ENCODE measurements around the gene ARPC5L.
"Not testable (repeated sequence)": the region's sequence is repeated elsewhere in the genome, so short reads cannot be mapped to it uniquely, and the experiment has no call there.

ARPC5L gene

DNA sequence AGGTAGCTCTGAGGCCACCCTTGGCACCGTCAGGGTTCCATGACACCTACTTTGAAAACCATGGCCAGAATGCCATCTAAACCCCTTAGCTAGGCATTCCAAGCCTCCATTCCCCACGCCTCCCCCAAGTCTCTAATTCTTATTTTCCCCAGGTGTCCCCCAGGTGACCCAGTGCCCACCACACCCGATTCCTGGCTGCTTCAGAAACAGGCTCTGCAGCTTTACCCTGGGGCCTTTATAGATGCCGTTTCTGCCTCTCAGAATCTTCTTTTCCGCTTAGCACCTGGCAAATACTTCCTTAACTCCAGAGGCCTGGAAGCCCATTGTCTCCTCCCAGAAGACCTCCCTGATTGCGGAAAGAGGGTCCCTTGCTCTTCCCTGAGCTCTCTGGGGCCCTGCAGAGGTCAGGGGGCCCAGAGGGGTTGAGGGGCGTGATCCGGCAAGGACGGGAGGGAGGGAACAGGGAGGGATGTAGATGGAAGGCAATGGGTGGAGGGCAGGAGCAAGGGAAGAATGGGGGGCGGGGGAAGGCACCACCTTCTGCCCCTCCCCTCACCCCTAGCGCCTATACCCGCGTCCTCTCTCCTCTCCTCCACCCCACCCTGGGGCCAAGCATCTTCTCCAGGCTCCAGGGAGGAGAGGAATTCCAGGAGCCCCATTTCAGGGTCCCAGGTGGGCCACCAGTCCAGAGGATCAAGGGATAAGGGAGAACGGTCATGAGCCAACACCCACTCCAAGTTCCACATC is 20.7 kb upstream of the ARPC5L start:
- DNase-seq (ENCODE audit: low read depth): no peak

DNA sequence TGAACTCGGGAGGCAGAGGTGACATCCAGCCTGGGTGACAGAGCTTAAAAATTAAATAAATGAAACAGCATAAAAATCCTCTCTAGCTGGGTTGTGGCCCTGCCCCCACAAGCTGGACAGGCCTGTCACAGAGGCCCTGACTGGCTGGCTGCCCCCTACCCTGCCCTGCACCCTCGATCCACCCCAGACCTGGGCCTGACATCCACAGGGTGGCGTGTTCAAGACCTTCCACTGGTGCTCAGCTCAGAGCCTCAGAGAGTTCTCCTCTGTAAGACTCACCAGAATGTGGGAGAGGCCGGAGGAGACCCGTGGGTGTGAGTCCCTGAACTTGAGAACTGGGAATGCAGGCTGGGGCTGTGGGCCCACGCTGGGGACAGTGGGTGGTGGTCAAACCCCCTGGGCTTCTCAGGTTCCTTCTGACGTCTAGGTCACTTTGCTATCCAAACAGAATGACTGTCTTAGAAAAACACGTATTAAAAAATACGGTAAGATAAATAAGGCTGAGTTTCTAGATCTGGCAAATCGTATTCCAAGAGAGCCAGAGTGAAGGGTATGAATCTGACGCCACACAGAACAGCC is 18.4 kb upstream of the ARPC5L start:
- DNase-seq (ENCODE audit: low read depth): no peak

DNA sequence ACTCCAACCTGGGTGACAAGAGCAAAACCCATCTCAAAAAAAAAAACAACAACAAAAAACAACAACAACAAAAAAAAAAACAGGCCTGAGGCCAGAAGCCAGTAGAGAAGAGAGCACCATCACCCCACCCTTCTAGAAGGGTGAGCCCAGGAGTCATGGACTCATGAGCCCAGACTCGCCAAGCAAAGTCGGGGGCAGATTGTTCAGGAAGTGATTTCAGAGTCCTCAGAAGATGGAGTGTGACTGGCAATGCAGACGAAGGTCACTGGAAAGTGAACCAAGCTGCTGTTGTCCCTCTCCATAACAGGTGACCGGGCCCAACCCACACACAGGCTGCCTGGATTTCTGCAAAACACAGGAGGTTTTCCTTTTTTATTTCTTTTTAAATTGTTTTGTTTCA is 17.6 kb upstream of the ARPC5L start:
- DNase-seq (ENCODE audit: low read depth): no peak

- DNase-seq (ENCODE audit: low read depth): not testable (repeated sequence)
Observed at GRCh38 chr9:124846467-124846866, 15.5 kb upstream of the ARPC5L start.

DNA sequence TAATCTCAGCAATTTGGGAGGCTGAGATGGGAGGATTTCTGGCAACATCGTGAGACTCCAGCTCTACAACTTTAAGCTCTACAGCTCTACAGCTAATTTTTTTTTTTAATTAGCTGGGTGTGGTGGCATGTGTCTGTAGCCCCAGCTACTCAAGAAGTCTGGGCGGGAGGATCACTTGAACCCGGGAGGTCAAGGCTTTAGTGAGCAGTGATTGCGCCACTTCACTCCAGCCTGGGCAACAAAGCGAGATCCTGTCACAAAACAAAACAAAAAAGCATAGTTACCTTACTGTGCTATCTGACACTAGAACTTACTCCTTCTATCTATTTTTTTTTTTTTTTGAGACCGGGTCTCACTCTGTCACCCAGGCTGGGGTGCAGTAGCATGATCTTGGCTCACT is 15.0 kb upstream of the ARPC5L start:
- no peak for DNase-seq (ENCODE audit: low read depth)

DNA sequence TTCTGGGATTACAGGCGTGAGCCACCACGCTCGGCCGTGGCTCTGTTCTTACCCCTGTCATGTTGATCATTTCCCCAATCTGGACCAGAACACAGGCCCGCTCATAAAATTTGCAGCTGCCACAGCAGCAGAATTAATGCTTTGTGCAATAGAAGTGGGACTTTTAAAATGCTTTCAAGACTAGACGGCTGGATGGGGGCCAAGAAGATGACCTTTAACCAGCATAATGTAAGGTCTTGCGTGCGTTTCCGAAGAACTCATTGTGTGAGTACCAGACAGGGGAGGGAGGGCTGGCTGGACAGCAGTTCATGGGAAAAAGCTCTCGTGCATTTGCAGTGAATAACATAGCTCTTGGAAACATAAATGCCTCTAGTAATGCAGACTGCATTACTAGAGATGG is 12.1 kb upstream of the ARPC5L start:
- DNase-seq (ENCODE audit: low read depth): no peak

- no peak for DNase-seq (ENCODE audit: low read depth)
Observed at GRCh38 chr9:124852121-124852828, 9.7 kb upstream of the ARPC5L start.

- peak; percentile 60 for DNase-seq (ENCODE audit: low read depth)
Observed at GRCh38 chr9:124852829-124853531, 8.9 kb upstream of the ARPC5L start, which contains the start of gene WDR38. Gene WDR38 (plus strand): TSS chr9:124853460. CDS start chr9:124853532, 72 bp downstream.

DNA sequence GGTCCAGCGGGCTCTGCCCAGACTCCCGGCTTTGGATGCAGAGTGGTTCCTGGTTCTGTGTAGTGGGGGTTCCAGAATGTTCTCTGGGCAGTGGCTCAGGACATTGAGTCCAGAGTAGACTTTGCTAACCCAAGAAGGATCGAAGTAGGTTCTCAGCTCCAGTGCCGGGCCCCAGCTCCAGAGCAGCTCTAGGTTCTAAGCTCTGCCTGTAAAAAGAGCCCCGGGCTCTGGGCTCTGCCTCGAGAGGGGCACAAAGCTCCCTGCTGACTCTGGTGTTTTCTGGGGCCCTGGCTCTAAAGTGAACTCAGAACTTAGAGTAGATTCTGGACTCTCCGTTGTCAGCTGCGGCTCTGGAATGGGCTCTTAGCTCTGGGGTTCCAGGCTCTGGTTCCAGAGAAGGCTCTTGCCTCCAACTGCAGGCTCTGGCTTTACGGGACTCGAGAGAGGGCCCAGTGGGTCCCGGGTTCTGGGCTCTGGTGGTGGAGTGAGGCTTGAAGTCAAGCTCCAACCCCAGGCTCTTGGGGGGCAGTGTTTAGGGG is 8.3 kb upstream of the ARPC5L start:
- no peak for DNase-seq (ENCODE audit: low read depth)

DNA sequence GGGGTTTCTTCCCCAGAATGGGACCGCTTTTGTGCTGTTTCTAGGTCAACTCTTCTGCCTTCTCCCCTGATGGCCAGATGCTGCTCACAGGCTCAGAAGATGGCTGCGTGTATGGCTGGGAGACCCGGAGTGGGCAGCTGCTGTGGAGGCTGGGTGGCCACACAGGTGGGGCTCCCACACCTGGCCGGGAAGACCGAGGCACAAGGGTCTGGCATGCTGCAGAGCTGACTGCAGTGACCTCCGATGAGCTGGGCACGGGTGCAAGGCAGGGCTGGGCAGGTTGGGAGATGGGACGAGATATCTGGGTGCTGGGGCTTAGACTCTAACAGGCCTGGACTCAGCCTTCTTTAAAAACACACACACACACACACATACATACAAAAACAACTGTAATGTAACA is 7.8 kb upstream of the ARPC5L start:
- DNase-seq (ENCODE audit: low read depth): no peak

- no peak for DNase-seq (ENCODE audit: low read depth)
Observed at GRCh38 chr9:124854822-124855221, 7.1 kb upstream of the ARPC5L start.

GRCh38 chr9:124855566-124855943 is 6.4 kb upstream of the ARPC5L start:
- DNase-seq (ENCODE audit: low read depth): no peak

DNA sequence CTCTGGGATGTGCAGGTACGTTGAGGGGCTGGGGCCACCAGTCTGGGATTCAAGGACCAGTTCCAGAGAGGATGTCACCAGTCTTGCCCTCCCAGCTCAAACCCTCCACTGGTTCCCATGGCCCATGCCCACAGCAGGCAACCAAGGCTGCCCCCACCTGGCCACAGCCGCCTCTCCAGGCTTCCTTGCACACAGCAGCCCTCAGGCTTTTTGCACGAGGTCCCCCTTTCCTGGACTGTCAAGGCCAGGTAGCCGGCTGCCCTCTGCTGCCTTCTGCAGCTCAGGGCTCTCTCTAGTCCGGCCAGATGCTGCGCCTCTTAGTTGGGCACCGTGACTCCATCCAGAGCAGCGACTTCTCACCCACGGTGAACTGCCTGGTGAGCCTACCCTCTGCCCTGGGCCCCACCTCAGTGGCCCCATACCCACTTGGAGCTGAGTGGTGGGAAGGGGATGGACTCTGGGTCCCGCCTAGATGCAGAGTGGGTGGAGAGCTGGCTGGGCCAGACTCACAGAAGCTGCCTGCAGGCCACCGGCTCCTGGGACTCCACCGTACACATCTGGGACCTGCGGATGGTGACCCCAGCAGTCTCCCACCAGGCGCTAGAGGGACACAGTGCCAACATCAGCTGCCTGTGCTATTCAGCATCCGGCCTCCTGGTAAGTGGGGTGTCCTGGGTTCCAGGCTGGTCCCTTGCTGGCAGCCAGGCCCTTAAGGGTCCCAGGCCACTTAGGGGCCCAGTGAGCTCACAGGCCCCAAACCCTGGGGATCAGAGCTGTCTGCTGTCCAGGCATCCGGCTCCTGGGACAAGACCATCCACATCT is 5.8 kb upstream of the ARPC5L start:
- no peak for DNase-seq (ENCODE audit: low read depth)

DNA sequence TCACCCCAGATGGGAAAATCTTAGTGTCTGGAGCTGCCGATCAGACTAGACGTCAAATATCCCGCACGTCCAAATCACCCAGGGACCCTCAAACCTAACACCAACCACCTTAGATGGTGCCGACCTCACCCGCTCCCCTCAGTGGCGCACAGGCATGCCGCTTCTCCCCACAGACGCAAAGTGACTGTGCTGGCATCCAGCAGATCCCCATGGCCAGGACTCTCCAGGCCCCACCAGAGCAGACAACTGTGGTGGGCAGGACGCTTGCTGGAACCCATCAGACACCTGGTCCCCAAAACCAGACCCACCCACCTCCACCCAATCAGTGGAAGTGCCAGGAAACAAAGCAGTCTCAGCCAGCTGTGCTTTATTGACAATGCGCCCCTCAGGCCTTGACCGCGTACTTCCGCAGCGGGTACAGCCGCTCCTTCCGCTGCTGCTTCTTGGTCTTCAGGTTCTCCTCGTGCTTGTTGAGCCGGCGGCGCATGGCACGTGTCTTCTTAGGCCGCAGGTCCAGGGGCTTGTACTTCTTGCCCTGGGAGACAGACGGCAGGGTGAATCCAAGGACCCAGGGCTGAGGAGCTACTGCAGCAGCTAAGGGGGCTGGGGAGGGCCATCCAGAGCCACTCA is 4.3 kb upstream of the ARPC5L start:
- no peak for DNase-seq (ENCODE audit: low read depth)

- DNase-seq (ENCODE audit: low read depth): no peak
Observed at GRCh38 chr9:124858330-124859046, 3.4 kb upstream of the ARPC5L start.

GRCh38 chr9:124859803-124860581 is 1.9 kb upstream of the ARPC5L start:
- DNase-seq (ENCODE audit: low read depth): no peak

DNA sequence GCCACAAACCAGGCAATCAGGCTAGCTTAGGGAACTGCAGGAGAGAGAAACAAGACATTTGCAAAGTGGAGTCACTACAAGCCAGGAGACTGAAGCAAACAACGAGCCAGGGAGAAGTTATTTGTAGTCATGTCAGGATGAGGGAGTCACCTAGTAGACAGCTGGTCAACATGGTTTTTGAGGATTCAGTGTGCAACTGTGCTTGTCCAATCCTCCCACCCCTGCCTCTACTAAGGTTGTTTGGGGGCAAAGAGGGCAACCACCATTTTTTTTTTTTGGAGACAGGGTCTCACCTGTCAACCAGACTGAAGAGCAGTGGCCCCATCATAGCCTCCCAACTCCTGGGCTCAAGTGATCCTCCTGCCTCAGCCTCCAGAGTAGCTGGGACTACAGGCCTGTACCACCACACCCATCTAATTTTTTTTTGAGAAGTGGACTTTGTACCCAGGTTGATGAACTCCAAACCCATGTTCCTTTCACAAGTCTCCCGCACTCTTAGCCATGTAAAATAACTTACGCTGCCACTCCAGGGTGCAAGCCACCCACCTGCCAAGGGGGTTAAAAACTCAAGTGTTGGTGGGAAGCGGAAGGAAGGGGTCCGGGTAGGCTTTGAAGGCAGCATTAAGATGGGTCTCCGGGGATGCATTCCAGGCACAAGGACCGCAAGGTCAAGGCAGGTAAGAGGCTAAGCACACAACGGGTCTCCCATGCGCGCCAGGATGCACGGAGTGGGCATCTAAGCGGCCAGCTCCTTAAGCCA is 1.2 kb upstream of the ARPC5L start:
- no peak for DNase-seq (ENCODE audit: low read depth)

- no peak for DNase-seq (ENCODE audit: low read depth)
Observed at GRCh38 chr9:124863371-124863871, 1.5 kb downstream of the ARPC5L start.
